Measurements from ENCODE around the gene TBC1D22A.
"Not testable (repeated sequence)": the region's sequence is repeated elsewhere in the genome, so short reads cannot be mapped to it uniquely, and the experiment has no call there.

The TBC1D22A gene

GRCh38 chr22:47049078-47049624 is 286.7 kb downstream of the TBC1D22A start:
- no peak for FAIRE-seq
- DNase-seq (ENCODE audit: insufficient read length, low spot score): no peak

- not testable (repeated sequence) for FAIRE-seq; DNase-seq (ENCODE audit: insufficient read length, low spot score)
These were observed 287.4 kb downstream of the TBC1D22A start for GRCh38 chr22:47049736-47050400.

GRCh38 chr22:47050401-47051051 is 288.1 kb downstream of the TBC1D22A start:
- no peak for FAIRE-seq
- DNase-seq (ENCODE audit: insufficient read length, low spot score): no peak

- no peak for DNase-seq (ENCODE audit: insufficient read length, low spot score)
- FAIRE-seq: no peak
These were observed 289.1 kb downstream of the TBC1D22A start for GRCh38 chr22:47051441-47052071.

GRCh38 chr22:47052236-47053012 is 290.0 kb downstream of the TBC1D22A start:
- FAIRE-seq (no peak), DNase-seq (ENCODE audit: insufficient read length, low spot score) (no peak)

GRCh38 chr22:47053013-47053725 is 290.7 kb downstream of the TBC1D22A start:
- DNase-seq (ENCODE audit: insufficient read length, low spot score) (no peak), FAIRE-seq (no peak)

- no peak for FAIRE-seq
- DNase-seq (ENCODE audit: insufficient read length, low spot score): no peak
These were observed 291.3 kb downstream of the TBC1D22A start for GRCh38 chr22:47053726-47054141.

- DNase-seq (ENCODE audit: insufficient read length, low spot score): no peak
- FAIRE-seq: no peak
These were observed 292.0 kb downstream of the TBC1D22A start for GRCh38 chr22:47054231-47055072.

GRCh38 chr22:47055073-47055355 is 292.6 kb downstream of the TBC1D22A start:
- no peak for DNase-seq (ENCODE audit: insufficient read length, low spot score)
- FAIRE-seq: no peak

- DNase-seq (ENCODE audit: insufficient read length, low spot score) (no peak), FAIRE-seq (no peak)
These were observed 293.0 kb downstream of the TBC1D22A start for GRCh38 chr22:47055461-47055860.

- FAIRE-seq (no peak), DNase-seq (ENCODE audit: insufficient read length, low spot score) (no peak)
These were observed 293.5 kb downstream of the TBC1D22A start for GRCh38 chr22:47055921-47056320.

- FAIRE-seq (no peak), DNase-seq (ENCODE audit: insufficient read length, low spot score) (no peak)
These were observed 293.9 kb downstream of the TBC1D22A start for GRCh38 chr22:47056361-47056760.

GRCh38 chr22:47056776-47057470 is 294.5 kb downstream of the TBC1D22A start:
- no peak for FAIRE-seq

GRCh38 chr22:47057916-47058585 is 295.6 kb downstream of the TBC1D22A start:
- FAIRE-seq: no peak
- no peak for DNase-seq (ENCODE audit: insufficient read length, low spot score)

More at GRCh38 chr22:47056776-47057470, 294.5 kb downstream of the TBC1D22A start:
- no peak for DNase-seq (ENCODE audit: insufficient read length, low spot score)

GRCh38 chr22:47059076-47059475 is 296.6 kb downstream of the TBC1D22A start:
- FAIRE-seq: no peak

GRCh38 chr22:47059701-47060161 is 297.3 kb downstream of the TBC1D22A start:
- FAIRE-seq (peak; percentile 26), DNase-seq (ENCODE audit: insufficient read length, low spot score) (peak; percentile 52)

More at GRCh38 chr22:47059076-47059475, 296.6 kb downstream of the TBC1D22A start:
- no peak for DNase-seq (ENCODE audit: insufficient read length, low spot score)

GRCh38 chr22:47060718-47061117 is 298.3 kb downstream of the TBC1D22A start:
- DNase-seq (ENCODE audit: insufficient read length, low spot score) (no peak), FAIRE-seq (no peak)

GRCh38 chr22:47061226-47061625 is 298.8 kb downstream of the TBC1D22A start:
- DNase-seq (ENCODE audit: insufficient read length, low spot score): no peak
- no peak for FAIRE-seq
